ENCODE results near the gene SDHB.

SDHB gene

DNA sequence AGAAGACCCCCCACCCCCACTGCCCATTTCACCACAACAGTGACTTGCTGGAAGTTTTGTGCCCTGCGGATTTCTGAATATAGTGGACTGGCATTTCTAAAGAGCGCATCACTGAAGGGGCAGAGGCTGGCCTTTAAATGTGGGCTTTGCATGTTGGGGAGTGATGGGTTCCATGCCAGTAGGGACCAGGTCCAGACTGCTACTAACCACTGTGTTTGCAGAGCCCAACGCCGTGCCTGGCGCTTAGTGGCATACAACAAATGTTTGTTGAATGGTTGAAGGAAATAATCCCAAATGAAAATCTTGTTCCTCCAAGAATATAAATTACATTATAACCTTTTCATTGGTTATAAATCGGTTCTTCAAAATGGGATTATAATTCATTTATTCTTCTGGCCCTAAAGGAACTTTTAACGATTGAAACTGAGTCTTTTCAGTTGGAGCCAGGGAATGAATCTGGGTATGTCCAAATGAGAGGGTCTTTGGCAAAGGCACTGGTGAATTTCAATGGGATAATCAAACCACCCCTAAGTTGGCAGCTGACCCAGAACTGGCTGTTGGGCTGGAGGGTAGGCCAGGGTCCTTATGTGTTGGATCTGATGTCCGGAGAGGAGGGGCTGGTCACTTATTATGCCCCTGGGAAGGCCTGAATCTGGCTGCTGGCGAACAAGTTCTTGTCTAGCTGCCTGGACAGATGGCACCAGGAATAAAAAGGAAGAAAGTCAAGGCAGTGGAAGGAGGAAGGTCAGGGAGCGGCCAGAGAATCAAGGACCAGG is 13.8 kb upstream of the SDHB start:
- no peaks in the 10 kb centered on the region; the same call in 1 of the 2 replicates for H3K36me3 ChIP-seq (ENCODE audit: insufficient read depth, low read length)
- no peak overlapping the region for H3K4me2 ChIP-seq (ENCODE audit: low read length)
- H3K9me2 ChIP-seq (ENCODE audit: low read depth, low read length): no peaks in the 10 kb centered on the region
- H3K79me2 ChIP-seq (ENCODE audit: insufficient read depth, low read length): no peaks in the 10 kb centered on the region
- 0 out of 2 replicates have a peak, but pooled peaks cover 3% of the 10 kb centered on the region for H3K9me3 ChIP-seq (ENCODE audit: low read length)
- no peak for TF ChIP-seq EZH2 (IDR thresholded peaks at IDR 0.05; ENCODE audit: borderline replicate concordance, low read length)
- TF ChIP-seq, protein P1, sequence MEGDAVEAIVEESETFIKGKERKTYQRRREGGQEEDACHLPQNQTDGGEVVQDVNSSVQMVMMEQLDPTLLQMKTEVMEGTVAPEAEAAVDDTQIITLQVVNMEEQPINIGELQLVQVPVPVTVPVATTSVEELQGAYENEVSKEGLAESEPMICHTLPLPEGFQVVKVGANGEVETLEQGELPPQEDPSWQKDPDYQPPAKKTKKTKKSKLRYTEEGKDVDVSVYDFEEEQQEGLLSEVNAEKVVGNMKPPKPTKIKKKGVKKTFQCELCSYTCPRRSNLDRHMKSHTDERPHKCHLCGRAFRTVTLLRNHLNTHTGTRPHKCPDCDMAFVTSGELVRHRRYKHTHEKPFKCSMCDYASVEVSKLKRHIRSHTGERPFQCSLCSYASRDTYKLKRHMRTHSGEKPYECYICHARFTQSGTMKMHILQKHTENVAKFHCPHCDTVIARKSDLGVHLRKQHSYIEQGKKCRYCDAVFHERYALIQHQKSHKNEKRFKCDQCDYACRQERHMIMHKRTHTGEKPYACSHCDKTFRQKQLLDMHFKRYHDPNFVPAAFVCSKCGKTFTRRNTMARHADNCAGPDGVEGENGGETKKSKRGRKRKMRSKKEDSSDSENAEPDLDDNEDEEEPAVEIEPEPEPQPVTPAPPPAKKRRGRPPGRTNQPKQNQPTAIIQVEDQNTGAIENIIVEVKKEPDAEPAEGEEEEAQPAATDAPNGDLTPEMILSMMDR (IDR thresholded peaks at IDR 0.05; ENCODE audit: low read length): no peak
- no peak overlapping the region for H3K9ac ChIP-seq (ENCODE audit: low read length)
- no peak overlapping the region for H3K4me3 ChIP-seq (ENCODE audit: low read depth, low read length, poor library complexity, severe bottlenecking)
- H4K20me1 ChIP-seq (ENCODE audit: insufficient read depth, low read length): no peaks in the 10 kb centered on the region
- H2AFZ ChIP-seq (ENCODE audit: low read length): no peak overlapping the region
- no peak overlapping the region for H3K27ac ChIP-seq (ENCODE audit: low read depth, low read length, poor library complexity, severe bottlenecking)
- H3F3A ChIP-seq (ENCODE audit: insufficient read depth, low read length): no peaks in the 10 kb centered on the region
- H3K4me1 ChIP-seq (ENCODE audit: insufficient read depth, low read length, severe bottlenecking): no peaks in the 10 kb centered on the region
- no peaks in the 10 kb centered on the region for H3K27me3 ChIP-seq (ENCODE audit: insufficient read depth, low read length)

GRCh38 chr1:17067069-17067426 is 13.2 kb upstream of the SDHB start:
- Histone ChIP-seq H3F3A (ENCODE audit: insufficient read depth, low read length) (no peaks in the 10 kb centered on the region), H3K4me3 (ENCODE audit: low read depth, low read length, poor library complexity, severe bottlenecking) (no peak overlapping the region), H3K27ac (ENCODE audit: low read depth, low read length, poor library complexity, severe bottlenecking) (no peak overlapping the region), H3K4me2 (ENCODE audit: low read length) (no peak overlapping the region), H3K9me3 (ENCODE audit: low read length) (0 out of 2 replicates have a peak, but pooled peaks cover 3% of the 10 kb centered on the region), H2AFZ (ENCODE audit: low read length) (no peak overlapping the region), H3K36me3 (ENCODE audit: insufficient read depth, low read length) (no peaks in the 10 kb centered on the region; the same call in 1 of the 2 replicates), H3K9ac (ENCODE audit: low read length) (no peak overlapping the region), H3K79me2 (ENCODE audit: insufficient read depth, low read length) (no peaks in the 10 kb centered on the region), H4K20me1 (ENCODE audit: insufficient read depth, low read length) (no peaks in the 10 kb centered on the region), H3K27me3 (ENCODE audit: insufficient read depth, low read length) (no peaks in the 10 kb centered on the region), H3K9me2 (ENCODE audit: low read depth, low read length) (no peaks in the 10 kb centered on the region), H3K4me1 (ENCODE audit: insufficient read depth, low read length, severe bottlenecking) (no peaks in the 10 kb centered on the region)
- TF ChIP-seq, protein P1 (IDR thresholded peaks at IDR 0.05; ENCODE audit: low read length): no peak
- TF ChIP-seq EZH2 (IDR thresholded peaks at IDR 0.05; ENCODE audit: borderline replicate concordance, low read length): no peak

- no peak overlapping the region for H2AFZ ChIP-seq (ENCODE audit: low read length)
- no peak for TF ChIP-seq EZH2 (IDR thresholded peaks at IDR 0.05; ENCODE audit: borderline replicate concordance, low read length)
- TF ChIP-seq, protein P1 (IDR thresholded peaks at IDR 0.05; ENCODE audit: low read length): no peak
- no peaks in the 10 kb centered on the region for H3K4me1 ChIP-seq (ENCODE audit: insufficient read depth, low read length, severe bottlenecking)
- no peak overlapping the region for H3K27ac ChIP-seq (ENCODE audit: low read depth, low read length, poor library complexity, severe bottlenecking)
- no peaks in the 10 kb centered on the region for H4K20me1 ChIP-seq (ENCODE audit: insufficient read depth, low read length)
- no peak overlapping the region for H3K4me3 ChIP-seq (ENCODE audit: low read depth, low read length, poor library complexity, severe bottlenecking)
- H3K36me3 ChIP-seq (ENCODE audit: insufficient read depth, low read length): no peaks in the 10 kb centered on the region; the same call in 1 of the 2 replicates
- H3K9me2 ChIP-seq (ENCODE audit: low read depth, low read length): no peaks in the 10 kb centered on the region
- H3K4me2 ChIP-seq (ENCODE audit: low read length): no peak overlapping the region
- no peaks in the 10 kb centered on the region for H3K27me3 ChIP-seq (ENCODE audit: insufficient read depth, low read length)
- H3K79me2 ChIP-seq (ENCODE audit: insufficient read depth, low read length): no peaks in the 10 kb centered on the region
- H3K9me3 ChIP-seq (ENCODE audit: low read length): 0 out of 2 replicates have a peak, but pooled peaks cover 3% of the 10 kb centered on the region
- no peak overlapping the region for H3K9ac ChIP-seq (ENCODE audit: low read length)
- H3F3A ChIP-seq (ENCODE audit: insufficient read depth, low read length): no peaks in the 10 kb centered on the region
Measured at GRCh38 chr1:17066361-17067068, 12.7 kb upstream of the SDHB start.
